Activated naive CD8-positive, alpha-beta T cell (primary cell): ENCODE measurements around the gene GPI.
"Not testable (repeated sequence)": the region's sequence is repeated elsewhere in the genome, so short reads cannot be mapped to it uniquely, and the experiment has no call there.

Source experiments
- H3K27ac Mint-ChIP-seq: one replicate; pipeline ENCODE4 v1.8.0; 2021; ENCODE audit warnings: mixed read lengths
- H3K27me3 Mint-ChIP-seq: one replicate; pipeline ENCODE4 v1.8.0; 2021; ENCODE audit warnings: mixed read lengths
- H3K36me3 Mint-ChIP-seq: one replicate; pipeline ENCODE4 v1.8.0; 2021; ENCODE audit warnings: mixed read lengths
- H3K4me1 Mint-ChIP-seq: one replicate; pipeline ENCODE4 v1.8.0; 2021; ENCODE audit warnings: low read depth, mixed read lengths
- H3K4me3 Mint-ChIP-seq: one replicate; pipeline ENCODE4 v1.8.0; 2021; ENCODE audit warnings: mild to moderate bottlenecking, mixed read lengths
- H3K9me3 Mint-ChIP-seq: one replicate; pipeline ENCODE4 v1.8.0; 2021; ENCODE audit warnings: low read depth, mixed read lengths

The GPI gene

DNA sequence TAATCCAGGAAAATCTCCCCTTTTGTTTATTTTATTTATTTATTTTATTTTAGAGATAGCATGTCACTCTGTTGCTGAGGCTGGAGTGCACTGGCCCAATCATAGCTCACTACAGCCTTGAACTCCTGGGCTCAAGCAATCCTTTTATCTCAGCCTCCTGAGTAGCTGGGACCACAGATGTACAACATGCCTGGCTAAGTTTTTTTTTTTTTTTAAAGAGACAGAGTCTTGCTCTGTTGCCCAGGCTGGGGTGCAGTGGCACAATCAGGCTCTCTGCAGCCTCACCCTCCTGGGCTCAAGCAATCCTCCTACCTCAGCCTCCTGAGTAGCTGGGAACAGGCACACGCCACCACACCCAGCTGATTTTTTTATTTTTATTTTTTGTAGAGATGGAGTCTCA is 32.9 kb downstream of the GPI start:
- no peak overlapping the region for H3K4me3 Mint-ChIP-seq
- no peak overlapping the region for H3K27ac Mint-ChIP-seq
- H3K9me3 Mint-ChIP-seq, result no peaks in the 10 kb centered on the region
- H3K4me1 Mint-ChIP-seq, result peaks cover 2% of the 10 kb centered on the region
- H3K27me3 Mint-ChIP-seq, result no peaks in the 10 kb centered on the region
- no peaks in the 10 kb centered on the region for H3K36me3 Mint-ChIP-seq

DNA sequence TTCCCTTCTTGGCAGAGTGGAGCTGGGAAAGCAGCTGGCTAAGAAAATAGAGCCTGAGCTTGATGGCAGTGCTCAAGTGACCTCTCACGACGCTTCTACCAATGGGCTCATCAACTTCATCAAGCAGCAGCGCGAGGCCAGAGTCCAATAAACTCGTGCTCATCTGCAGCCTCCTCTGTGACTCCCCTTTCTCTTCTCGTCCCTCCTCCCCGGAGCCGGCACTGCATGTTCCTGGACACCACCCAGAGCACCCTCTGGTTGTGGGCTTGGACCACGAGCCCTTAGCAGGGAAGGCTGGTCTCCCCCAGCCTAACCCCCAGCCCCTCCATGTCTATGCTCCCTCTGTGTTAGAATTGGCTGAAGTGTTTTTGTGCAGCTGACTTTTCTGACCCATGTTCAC is 34.9 kb downstream of the GPI start:
- Mint-ChIP-seq H3K4me1 (peaks cover 8% of the 10 kb centered on the region), H3K4me3 (no peak overlapping the region), H3K27ac (no peak overlapping the region), H3K36me3 (no peaks in the 10 kb centered on the region), H3K9me3 (no peaks in the 10 kb centered on the region), H3K27me3 (no peaks in the 10 kb centered on the region)

GRCh38 chr19:34400844-34401243 is 35.8 kb downstream of the GPI start:
- not testable (repeated sequence) for H3K4me3 Mint-ChIP-seq, H3K9me3 Mint-ChIP-seq, H3K27ac Mint-ChIP-seq, H3K36me3 Mint-ChIP-seq, H3K27me3 Mint-ChIP-seq
- peaks cover 12% of the 10 kb centered on the region for H3K4me1 Mint-ChIP-seq

DNA sequence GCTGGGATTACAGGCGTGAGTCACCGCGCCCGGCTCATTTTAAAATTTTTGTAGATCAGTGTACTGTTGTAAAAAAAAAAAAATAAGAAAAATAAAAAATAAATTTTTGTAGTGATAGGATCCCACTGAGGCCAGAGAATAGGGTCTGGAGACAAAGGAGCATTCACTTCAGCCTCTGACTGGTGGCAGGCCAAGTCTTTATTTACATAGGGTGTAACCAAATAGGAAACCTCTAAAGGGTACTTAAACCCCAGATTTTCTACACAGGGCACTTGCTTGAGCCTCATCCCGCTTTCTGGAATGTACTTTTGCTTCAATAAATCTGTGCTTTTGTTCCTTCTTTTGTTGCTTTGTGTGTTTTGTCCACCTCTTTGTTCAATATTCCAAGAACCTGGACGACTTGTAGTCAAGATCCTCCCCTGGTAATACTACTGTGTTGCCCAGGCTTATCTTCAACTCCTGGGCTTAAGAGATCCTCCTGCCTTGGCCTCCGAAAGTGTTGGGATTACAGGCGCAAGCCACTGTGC is 37.1 kb downstream of the GPI start:
- no peaks in the 10 kb centered on the region for H3K27me3 Mint-ChIP-seq
- H3K27ac Mint-ChIP-seq, result no peak overlapping the region
- H3K4me3 Mint-ChIP-seq, result no peak overlapping the region

GRCh38 chr19:34403784-34404108 is 38.8 kb downstream of the GPI start:
- no peaks in the 10 kb centered on the region for H3K36me3 Mint-ChIP-seq
- peak overlapping the region; percentile 86 for H3K27ac Mint-ChIP-seq
- peak overlapping the region; percentile 91 for H3K4me3 Mint-ChIP-seq
- peaks cover 27% of the 10 kb centered on the region for H3K4me1 Mint-ChIP-seq
- H3K27me3 Mint-ChIP-seq, result no peaks in the 10 kb centered on the region
- no peaks in the 10 kb centered on the region for H3K9me3 Mint-ChIP-seq

More for the DNA sequence above, 37.1 kb downstream of the GPI start:
- H3K9me3 Mint-ChIP-seq, result no peaks in the 10 kb centered on the region
- H3K36me3 Mint-ChIP-seq, result no peaks in the 10 kb centered on the region
- H3K4me1 Mint-ChIP-seq, result peaks cover 18% of the 10 kb centered on the region

DNA sequence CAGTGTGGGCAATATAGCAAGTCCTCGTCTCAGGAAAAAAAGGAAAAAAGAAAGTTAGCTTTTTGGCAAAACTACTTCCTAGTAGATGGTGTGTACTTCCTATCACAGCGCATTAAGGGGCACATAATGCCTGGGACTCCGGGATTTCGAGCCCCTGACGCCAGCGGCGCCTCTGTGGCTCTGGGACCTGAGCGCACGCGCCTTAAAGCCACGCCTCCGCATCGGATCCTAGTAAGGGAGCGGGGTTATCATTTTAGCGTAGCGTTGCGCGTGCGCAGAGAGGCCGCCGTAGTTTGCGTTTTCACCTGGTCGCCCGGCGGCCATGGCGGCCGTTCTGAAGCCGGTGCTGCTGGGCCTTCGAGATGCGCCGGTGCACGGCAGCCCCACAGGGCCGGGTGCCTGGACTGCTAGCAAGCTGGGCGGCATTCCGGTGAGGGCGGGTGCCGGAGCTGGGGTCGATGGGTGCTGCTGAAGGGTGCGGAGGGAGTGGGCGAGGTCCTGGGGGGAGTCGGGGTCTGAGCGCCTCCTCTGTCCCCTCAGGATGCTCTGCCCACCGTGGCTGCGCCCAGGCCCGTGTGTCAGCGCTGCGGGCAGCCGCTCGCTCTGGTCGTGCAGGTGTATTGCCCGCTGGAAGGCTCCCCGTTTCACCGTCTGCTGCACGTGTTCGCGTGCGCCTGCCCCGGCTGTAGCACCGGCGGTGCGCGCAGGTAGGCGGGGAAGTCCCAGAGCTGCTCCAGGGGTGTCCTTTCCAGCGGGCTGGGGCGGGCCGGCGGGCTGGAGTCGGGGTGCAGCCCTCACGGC is 39.3 kb downstream of the GPI start, which contains the start of gene PDCD2L:
TSS of gene PDCD2L (plus strand) at position 291 of the 801 bp plus-strand sequence. CDS start at position 323, 32 bp downstream.
- Mint-ChIP-seq H3K27ac (peak within 1 kb of the TSS; percentile 86), H3K4me1 (peaks cover 31% of the 10 kb centered on the region), H3K9me3 (no peaks in the 10 kb centered on the region), H3K36me3 (no peaks in the 10 kb centered on the region), H3K4me3 (peak within 1 kb of the TSS; percentile 91), H3K27me3 (no peaks in the 10 kb centered on the region)

DNA sequence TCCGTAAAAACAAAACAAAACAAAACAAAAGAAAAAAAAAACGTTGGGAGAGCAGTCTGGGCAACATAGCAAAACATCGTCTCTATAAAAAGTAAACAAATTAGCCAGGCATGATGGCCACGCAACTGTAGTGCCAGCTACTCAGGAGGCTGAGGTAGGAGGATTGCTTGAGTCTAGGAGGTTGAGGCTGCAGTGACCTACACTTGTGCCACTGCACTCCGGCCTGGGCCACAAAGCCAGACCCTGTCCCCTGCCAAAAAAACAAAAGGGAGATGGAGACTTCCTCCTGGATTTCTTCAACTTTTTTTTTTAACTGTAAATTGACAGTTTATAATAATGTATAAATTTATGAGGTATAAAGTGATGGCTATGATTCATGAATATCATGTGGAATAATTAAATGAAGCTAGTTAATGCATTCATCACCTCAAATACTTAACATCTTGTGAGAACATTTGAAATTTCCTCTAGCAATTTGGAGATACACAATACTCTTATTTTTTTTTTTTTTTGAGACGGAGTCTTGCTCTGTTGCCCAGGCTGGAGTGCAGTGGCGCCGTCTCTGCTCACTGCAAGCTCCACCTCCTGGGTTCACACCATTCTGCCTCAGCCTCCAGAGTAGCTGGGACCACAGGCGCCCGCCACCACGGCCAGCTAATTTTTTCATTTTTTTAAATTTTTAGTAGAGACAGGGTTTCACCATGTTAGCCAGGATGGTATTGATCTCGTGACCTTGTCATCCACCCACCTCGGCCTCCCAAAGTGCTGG is 41.1 kb downstream of the GPI start:
- H3K36me3 Mint-ChIP-seq, result peaks cover 3% of the 10 kb centered on the region
- peak overlapping the region; percentile 91 for H3K4me3 Mint-ChIP-seq
- H3K9me3 Mint-ChIP-seq, result no peaks in the 10 kb centered on the region
- H3K27ac Mint-ChIP-seq, result no peak overlapping the region
- H3K4me1 Mint-ChIP-seq, result peaks cover 37% of the 10 kb centered on the region
- H3K27me3 Mint-ChIP-seq, result no peaks in the 10 kb centered on the region

- no peaks in the 10 kb centered on the region for H3K27me3 Mint-ChIP-seq
- H3K36me3 Mint-ChIP-seq, result peaks cover 3% of the 10 kb centered on the region
- H3K9me3 Mint-ChIP-seq, result no peaks in the 10 kb centered on the region
- no peak overlapping the region for H3K4me3 Mint-ChIP-seq
- peaks cover 35% of the 10 kb centered on the region for H3K4me1 Mint-ChIP-seq
- no peak overlapping the region for H3K27ac Mint-ChIP-seq
Observed at GRCh38 chr19:34408411-34408810, 43.4 kb downstream of the GPI start.

- Mint-ChIP-seq H3K36me3 (peaks cover 3% of the 10 kb centered on the region), H3K4me3 (peak overlapping the region; percentile 32), H3K9me3 (no peaks in the 10 kb centered on the region), H3K27ac (no peak overlapping the region), H3K27me3 (no peaks in the 10 kb centered on the region), H3K4me1 (peaks cover 31% of the 10 kb centered on the region)
Observed at GRCh38 chr19:34409189-34410164, 44.5 kb downstream of the GPI start.

GRCh38 chr19:34411216-34411615 is 46.2 kb downstream of the GPI start:
- Mint-ChIP-seq H3K4me1 (peaks cover 24% of the 10 kb centered on the region), H3K9me3 (no peaks in the 10 kb centered on the region), H3K4me3 (no peak overlapping the region), H3K27ac (no peak overlapping the region), H3K36me3 (peaks cover 3% of the 10 kb centered on the region), H3K27me3 (no peaks in the 10 kb centered on the region)

DNA sequence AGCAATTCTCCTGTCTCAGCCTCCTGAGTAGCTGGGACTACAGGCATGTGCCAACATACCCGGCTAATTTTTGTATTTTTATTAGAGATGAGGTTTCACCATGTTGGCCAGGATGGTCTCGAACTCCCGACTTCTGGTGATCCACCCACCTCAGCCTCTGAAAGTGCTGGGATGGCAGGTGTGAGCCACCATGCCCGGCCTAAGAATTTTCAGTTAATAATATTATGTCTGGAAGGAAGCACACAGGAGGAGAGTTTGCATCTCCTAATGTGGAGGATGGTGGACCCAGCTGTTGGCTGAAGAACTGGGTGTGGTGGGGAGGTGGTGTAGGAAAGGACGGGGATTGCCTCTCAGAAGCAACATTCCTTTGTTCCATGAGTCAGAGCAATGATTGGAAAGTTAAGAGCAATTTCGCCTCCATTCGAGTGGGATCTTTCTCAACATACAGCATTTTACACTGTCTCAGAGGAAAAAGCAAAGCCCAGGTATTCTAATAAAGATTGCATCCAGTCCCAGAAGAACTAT is 51.1 kb downstream of the GPI start:
- Mint-ChIP-seq H3K4me1 (peaks cover 9% of the 10 kb centered on the region), H3K27ac (no peak overlapping the region), H3K9me3 (no peaks in the 10 kb centered on the region), H3K36me3 (no peaks in the 10 kb centered on the region), H3K4me3 (no peak overlapping the region), H3K27me3 (no peaks in the 10 kb centered on the region)

DNA sequence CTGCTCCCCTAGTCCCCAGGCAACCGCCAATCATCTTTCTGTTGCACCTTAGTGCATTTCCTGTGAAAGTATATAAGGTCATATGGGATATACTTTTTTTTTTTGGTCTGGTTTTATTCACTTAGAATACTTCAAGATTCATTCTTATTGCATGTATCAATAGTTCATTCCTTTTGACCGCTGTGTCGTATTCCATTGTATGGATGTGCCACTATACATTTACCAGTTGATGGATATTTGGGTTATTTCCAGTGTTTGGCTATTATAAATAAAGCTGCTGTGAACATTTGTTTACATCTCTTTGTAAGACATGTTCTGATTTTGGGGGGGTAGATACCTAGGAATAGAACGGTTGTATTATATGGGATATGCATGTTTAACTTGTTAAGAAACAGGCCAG is 53.3 kb downstream of the GPI start:
- Mint-ChIP-seq H3K4me3 (no peak overlapping the region), H3K27me3 (no peaks in the 10 kb centered on the region), H3K36me3 (no peaks in the 10 kb centered on the region), H3K27ac (no peak overlapping the region), H3K4me1 (peaks cover 9% of the 10 kb centered on the region), H3K9me3 (no peaks in the 10 kb centered on the region)

- H3K27me3 Mint-ChIP-seq, result no peaks in the 10 kb centered on the region
- H3K4me3 Mint-ChIP-seq, result no peak overlapping the region
- H3K36me3 Mint-ChIP-seq, result peaks cover 5% of the 10 kb centered on the region
- peaks cover 24% of the 10 kb centered on the region for H3K4me1 Mint-ChIP-seq
- H3K9me3 Mint-ChIP-seq, result no peaks in the 10 kb centered on the region
- H3K27ac Mint-ChIP-seq, result no peak overlapping the region
Observed at GRCh38 chr19:34426096-34426661, 61.2 kb downstream of the GPI start.
